GM18526 (cell line): ENCODE measurements around the gene CAB39.

ENCODE experiments used
- POLR2A ChIP-seq: IDR thresholded peaks from 3 replicates; pipeline ENCODE4 v1.6.1; 2011; ENCODE audit not compliant: insufficient read length; ENCODE audit errors: extremely low read depth

The CAB39 gene

DNA sequence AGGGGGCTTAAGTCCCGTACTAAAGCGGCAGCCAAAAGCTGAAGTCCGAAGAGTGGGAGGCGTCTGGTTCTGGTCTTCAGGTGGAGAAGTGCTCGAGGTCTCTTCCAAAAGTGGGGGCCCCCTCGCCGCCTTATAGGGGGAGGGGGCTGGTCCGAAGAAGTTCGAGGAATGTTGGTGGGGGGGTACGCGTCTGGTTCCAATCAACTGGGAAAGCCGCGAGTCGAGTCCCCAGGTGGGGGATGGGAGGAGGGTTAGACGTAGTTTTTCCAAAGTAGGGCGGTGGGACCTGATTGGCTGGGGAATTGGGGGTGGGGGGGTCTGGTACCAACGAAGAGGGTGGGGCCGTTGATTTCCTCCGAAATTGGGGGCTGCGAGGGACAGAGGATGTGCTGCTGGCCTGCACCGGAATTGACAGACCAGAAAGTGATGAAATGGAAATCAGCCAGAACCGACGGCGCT lies 152.7 kb downstream of the CAB39 start:
- TF ChIP-seq POLR2A = no peak

DNA sequence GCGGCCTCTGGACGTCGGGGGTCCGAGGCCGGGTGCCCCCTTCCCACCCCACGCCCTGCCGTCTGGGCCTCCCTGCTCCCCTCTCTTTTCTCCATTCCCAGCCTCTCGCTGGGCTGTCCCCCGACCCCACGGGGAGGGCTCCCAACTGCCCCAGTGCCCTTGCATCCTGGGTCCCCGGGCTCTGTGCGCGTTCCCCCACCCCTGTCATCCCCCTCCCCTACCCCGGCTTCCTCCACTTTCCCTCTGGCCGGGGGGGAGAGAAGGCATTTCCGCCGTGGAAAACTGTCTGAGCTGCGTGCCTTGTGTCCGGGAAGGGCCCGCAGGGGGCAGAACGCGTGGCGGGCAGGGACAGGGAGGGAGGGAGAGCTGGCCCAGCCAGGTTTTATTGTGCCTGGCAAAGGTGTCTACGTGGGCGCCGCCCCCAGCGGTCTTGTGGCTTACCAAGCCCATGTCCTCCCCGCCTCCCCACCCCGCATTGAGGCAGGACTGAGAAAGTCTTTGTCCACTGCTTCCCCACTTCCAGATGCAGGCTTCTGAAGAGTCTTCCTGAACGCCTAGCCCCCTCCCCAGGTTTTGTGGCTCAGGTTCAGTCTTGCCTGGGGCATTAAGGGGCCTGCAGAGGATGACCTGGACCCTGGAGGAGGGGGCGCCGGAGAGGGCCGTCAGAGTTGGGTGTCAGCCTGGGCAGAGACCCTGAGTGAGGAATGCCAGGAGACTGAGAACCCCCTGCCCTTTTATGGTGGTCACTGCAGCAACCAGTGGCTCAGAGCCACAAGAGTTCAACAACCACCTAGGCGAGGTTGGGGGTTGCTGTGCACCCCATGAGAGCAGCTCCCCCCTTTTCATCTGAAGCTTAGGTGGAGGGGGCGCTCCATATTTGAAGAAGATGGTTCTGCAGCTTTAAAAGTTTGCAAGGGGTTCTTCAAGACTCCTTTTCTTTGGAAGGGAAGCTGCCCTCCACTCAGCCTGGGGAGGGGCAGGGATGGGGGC lies 153.4 kb downstream of the CAB39 start:
- TF ChIP-seq POLR2A = no peak

DNA sequence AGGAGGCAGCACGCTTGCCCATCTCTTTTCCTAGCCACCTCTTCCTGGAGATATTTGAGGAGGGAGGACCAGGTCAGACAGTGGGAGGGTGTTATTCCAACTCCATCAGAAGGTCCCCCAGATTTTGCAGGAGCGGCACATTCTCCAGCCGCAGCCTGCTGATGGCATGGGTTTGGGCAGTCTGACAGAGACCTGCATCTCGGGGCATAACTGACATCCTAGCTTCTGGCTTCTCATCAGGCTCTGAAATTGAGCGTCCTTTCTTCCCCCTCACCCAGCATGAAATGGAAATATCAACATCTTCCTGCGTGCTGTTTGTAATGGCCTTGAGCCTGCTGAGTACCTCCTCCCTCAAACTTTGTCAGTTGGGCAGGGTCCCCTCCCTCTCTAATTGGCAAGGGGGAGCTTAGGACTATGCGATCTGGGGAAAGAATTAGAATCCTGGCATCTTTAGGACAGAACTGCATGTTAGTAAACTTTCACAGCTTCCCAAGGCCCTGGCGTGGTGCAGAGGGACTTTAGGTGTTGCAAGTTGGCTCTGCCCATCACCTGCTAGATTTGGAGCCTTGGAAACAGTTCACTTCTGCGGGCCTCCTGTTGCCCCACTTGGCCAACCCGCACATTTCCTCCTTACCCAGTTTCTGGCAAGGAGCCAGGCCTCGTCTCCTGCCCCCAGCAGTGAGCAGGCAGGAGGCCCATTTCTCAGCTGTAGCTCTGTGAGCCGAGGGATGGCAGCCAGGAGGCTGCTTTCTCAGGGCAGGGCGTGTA lies 154.3 kb downstream of the CAB39 start:
- no peak for TF ChIP-seq POLR2A

DNA sequence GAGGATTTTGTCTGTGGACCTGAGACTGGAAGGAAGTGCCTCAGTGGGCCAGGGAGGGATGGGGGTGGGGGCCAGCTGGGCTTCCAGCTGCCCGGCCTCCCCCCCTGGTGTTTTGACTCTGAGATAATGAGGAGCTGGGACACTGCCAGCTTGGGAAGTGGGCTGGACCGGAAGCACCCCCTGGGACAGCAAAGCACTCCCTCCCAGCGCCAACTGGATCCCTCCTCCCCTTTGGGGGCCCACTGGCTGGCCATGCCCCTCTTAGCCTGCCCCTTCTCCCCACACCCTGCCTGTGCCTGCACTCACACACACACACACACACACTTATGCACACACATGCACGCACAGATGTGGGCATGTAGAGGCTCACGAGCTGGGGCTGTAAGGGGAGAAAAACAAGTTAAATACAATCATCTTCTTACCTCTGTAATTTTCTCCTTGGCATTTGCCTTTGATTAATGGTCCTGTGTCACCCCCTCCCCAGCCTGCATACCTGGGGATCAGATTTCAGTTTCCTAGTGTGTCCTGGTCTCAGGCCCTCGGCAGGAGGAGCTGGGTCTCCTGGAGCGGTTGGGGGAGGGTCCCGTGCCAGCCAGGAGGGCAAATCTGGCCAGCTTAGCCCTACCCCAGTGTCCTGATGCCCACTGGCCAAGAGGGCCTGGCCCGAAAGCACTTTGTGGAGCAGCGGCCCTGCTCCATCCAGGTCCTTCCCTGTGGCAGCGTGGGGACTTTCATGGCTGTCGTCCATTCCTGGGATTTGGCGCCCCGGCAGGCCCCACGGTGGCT lies 155.7 kb downstream of the CAB39 start:
- TF ChIP-seq POLR2A = no peak

DNA sequence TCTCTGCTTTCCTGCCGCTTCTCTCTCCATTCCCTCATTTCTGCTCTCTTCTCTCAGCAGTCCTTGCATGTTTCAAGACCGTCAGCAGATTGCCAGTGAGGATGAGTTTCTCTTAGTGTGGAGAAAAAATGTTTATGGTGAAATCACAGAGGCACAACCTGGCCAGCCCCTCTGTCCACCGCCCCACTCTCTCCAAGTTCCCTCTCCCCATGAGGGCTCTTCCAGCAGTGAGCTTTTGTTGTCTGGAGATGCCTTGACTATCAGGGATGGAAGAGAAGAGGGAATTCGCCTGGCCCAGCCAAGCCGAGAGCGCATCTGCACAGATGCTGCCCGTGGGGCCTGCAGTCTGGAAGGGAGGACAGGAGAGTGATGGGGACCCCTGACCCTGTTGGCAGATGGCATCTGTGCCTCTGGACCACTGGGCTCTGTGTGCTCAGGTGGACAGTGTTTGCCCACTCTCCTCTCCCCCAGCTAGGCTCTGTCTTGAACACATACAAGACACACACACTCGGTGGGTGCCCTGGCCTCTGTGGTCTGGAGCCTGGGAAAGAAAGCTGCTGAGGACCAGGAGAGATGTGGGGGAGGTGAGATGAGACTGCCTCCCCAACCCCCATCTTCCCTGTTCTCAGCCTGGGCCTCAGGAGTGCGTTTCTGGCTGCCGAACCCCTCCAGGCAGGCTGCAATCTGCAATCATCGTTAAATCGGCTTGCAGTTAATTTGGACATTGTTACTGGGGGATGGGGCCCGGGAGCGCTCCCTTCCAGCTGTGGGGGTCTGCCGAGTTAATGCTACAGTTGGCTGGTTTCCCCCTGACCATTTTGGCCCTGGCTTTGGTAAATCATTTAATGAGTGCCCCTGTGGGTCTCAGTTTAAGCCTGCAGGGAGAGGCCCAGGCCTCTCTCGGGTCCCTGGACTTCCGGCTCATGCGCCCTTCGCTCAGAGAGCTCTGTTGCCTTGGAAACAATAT lies 156.6 kb downstream of the CAB39 start:
- TF ChIP-seq POLR2A = no peak

DNA sequence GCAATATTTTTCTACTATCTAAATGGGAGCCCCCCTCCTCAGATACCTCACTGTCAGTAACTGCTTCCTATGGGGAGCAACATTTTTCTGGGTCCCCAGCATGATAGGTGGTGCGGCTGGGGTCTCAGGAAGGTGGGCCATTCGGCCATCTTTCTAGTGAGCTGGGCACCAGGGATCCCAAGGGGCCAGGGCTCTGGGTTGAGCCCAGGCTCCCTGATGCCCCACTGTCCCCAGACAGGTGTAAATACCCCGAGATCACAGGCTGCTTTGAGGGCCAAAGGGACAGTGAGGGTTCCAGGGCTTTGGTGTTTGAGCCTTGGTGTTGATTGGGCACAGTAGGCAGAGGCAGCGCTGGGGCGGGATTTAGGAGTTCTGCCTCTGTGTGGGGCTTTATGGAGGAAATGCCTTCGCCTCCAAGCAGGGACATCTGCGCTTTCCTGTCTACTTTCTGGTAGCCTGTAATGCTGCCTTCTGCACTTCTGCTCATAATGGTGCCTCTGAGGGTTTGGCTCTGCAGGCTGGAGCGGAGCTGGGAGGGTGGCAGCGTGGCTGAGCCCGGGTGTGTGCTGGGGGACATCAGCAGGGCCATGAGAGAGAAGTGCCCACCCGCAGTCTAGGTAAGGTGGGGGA lies 157.4 kb downstream of the CAB39 start:
- no peak for TF ChIP-seq POLR2A
